HEK293 (cell line): Measurements from ENCODE around the gene FAM3C.

ENCODE experiments used
- CTCF ChIA-PET: fragments of 350-600 bp; formaldehyde crosslinking; extraction: SDS; loops from one replicate; lab custom pipeline; 2021; ENCODE audit warnings: antibody characterized with exemption; lab: Yijun Ruan, JAX
- POLR2A ChIA-PET: fragments of 300-600 bp; formaldehyde crosslinking; extraction: SDS; loops from one replicate; lab custom pipeline; 2020; ENCODE audit warnings: antibody characterized with exemption, inconsistent platforms; lab: Yijun Ruan, JAX
- H3K27ac ChIP-seq: fragments of 200-500 bp; sonication (Bioruptor generic); 2 replicates; pipeline ENCODE4 v1.5.1; 2014; ENCODE audit warnings: low read depth, low read length, control low read depth, inconsistent platforms; ENCODE audit errors: extremely low read depth
- H3K36me3 ChIP-seq, 2 experiments: fragments of 200-500 bp in 1 of 2; sonication (Bioruptor generic) in 1 of 2; 1 replicate in 1 of 2; 2 replicates in 1 of 2; pipeline ENCODE4 v1.5.1; 2014 to 2017; ENCODE audit warnings: inconsistent platforms in 2 of 2, low read length in 2 of 2; ENCODE audit not compliant: control insufficient read depth in 2 of 2, insufficient read depth in 1 of 2
- H3K4me1 ChIP-seq: fragments of 200-500 bp; sonication (Bioruptor generic); 2 replicates; pipeline ENCODE4 v1.5.1; 2014; ENCODE audit warnings: mild to moderate bottlenecking, low read length, inconsistent platforms; ENCODE audit not compliant: control insufficient read depth, insufficient read depth
- H3K4me3 ChIP-seq: 2 replicates; pipeline ENCODE4 v1.5.1; 2011; ENCODE audit warnings: low read depth, mild to moderate bottlenecking, control low read depth, low read length, moderate library complexity
- H3K9me3 ChIP-seq: fragments of 200-500 bp; sonication (Bioruptor generic); 2 replicates; pipeline ENCODE4 v1.5.1; 2014; ENCODE audit warnings: low read depth, low read length, inconsistent platforms; ENCODE audit not compliant: control insufficient read depth, insufficient read depth
- AEBP2 ChIP-seq: fragments of 450-650 bp; formaldehyde crosslinking; IDR thresholded peaks from 2 replicates; pipeline ENCODE4 v1.5.1; 2016; ENCODE audit warnings: missing biosample characterization, missing genetic modification characterization, borderline replicate concordance
- GFI1B ChIP-seq: fragments of 450-650 bp; formaldehyde crosslinking; IDR thresholded peaks from 2 replicates; pipeline ENCODE4 v1.5.1; 2016; ENCODE audit warnings: missing biosample characterization, missing genetic modification characterization
- GLI2 ChIP-seq: fragments of 450-650 bp; formaldehyde crosslinking; IDR thresholded peaks from 2 replicates; pipeline ENCODE4; 2017; ENCODE audit warnings: missing biosample characterization, missing genetic modification characterization, low read depth, borderline replicate concordance
- KLF10 ChIP-seq: fragments of 450-650 bp; IDR thresholded peaks from 2 replicates; pipeline ENCODE4 v1.5.1; 2018; ENCODE audit warnings: missing biosample characterization, mild to moderate bottlenecking, missing genetic modification characterization
- PBX3 ChIP-seq: sonication (generic); formaldehyde crosslinking; IDR thresholded peaks from 2 replicates; pipeline ENCODE4 v1.8.1; 2022; ENCODE audit warnings: mild to moderate bottlenecking, moderate library complexity, missing genetic modification reagents
- SCRT1 ChIP-seq: fragments of 450-650 bp; formaldehyde crosslinking; IDR thresholded peaks from 2 replicates; pipeline ENCODE4 v1.5.1; 2016; ENCODE audit warnings: missing biosample characterization, missing genetic modification characterization, borderline replicate concordance
- SETDB1 ChIP-seq: IDR thresholded peaks from one replicate; pipeline ENCODE4 v1.6.1; 2017; ENCODE audit warnings: mild to moderate bottlenecking, low read length, moderate library complexity, mixed read lengths; ENCODE audit not compliant: insufficient read length
- SP7 ChIP-seq: fragments of 450-650 bp; formaldehyde crosslinking; IDR thresholded peaks from 2 replicates; pipeline ENCODE4 v1.5.1; 2016; ENCODE audit warnings: missing biosample characterization, missing genetic modification characterization
- TCF7L2 ChIP-seq: IDR thresholded peaks from 2 replicates; pipeline ENCODE4 v1.6.1; 2011; ENCODE audit warnings: low read depth, mild to moderate bottlenecking, inconsistent platforms, low read length, moderate library complexity, borderline replicate concordance
- ZBTB6 ChIP-seq: fragments of 450-650 bp; formaldehyde crosslinking; IDR thresholded peaks from 2 replicates; pipeline ENCODE4 v1.5.1; 2017; ENCODE audit warnings: missing biosample characterization, missing genetic modification characterization
- ZFP69B ChIP-seq: fragments of 450-650 bp; formaldehyde crosslinking; IDR thresholded peaks from 2 replicates; pipeline ENCODE4 v1.5.1; 2016; ENCODE audit warnings: missing biosample characterization, missing genetic modification characterization
- ZIC2 ChIP-seq: fragments of 450-650 bp; formaldehyde crosslinking; IDR thresholded peaks from 2 replicates; pipeline ENCODE4 v1.5.1; 2016; ENCODE audit warnings: missing biosample characterization, missing genetic modification characterization
- ZNF121 ChIP-seq: fragments of 450-650 bp; formaldehyde crosslinking; IDR thresholded peaks from 2 replicates; pipeline ENCODE4 v1.5.1; 2016; ENCODE audit warnings: missing biosample characterization, missing genetic modification characterization
- ZNF175 ChIP-seq: fragments of 450-650 bp; formaldehyde crosslinking; IDR thresholded peaks from 2 replicates; pipeline ENCODE4 v1.5.1; 2016; ENCODE audit warnings: missing biosample characterization, missing genetic modification characterization
- ZNF311 ChIP-seq: fragments of 450-650 bp; formaldehyde crosslinking; IDR thresholded peaks from 2 replicates; pipeline ENCODE4 v1.5.1; 2017; ENCODE audit warnings: missing biosample characterization, missing genetic modification characterization, borderline replicate concordance
- ZNF324 ChIP-seq: fragments of 450-650 bp; formaldehyde crosslinking; IDR thresholded peaks from 2 replicates; pipeline ENCODE4 v1.5.1; 2016; ENCODE audit warnings: missing biosample characterization, missing genetic modification characterization
- ZNF571 ChIP-seq: fragments of 450-650 bp; formaldehyde crosslinking; IDR thresholded peaks from 2 replicates; pipeline ENCODE4 v1.5.0; 2017; ENCODE audit warnings: missing biosample characterization, missing genetic modification characterization
- ZNF621 ChIP-seq: fragments of 450-650 bp; formaldehyde crosslinking; IDR thresholded peaks from 2 replicates; pipeline ENCODE4 v1.5.1; 2017; ENCODE audit warnings: missing biosample characterization, missing genetic modification characterization
- ZNF704 ChIP-seq: fragments of 450-650 bp; formaldehyde crosslinking; IDR thresholded peaks from 2 replicates; pipeline ENCODE4 v1.5.1; 2016; ENCODE audit warnings: missing biosample characterization, missing genetic modification characterization
- ZNF791 ChIP-seq: fragments of 450-650 bp; formaldehyde crosslinking; IDR thresholded peaks from 2 replicates; pipeline ENCODE4 v1.5.1; 2016; ENCODE audit warnings: missing biosample characterization, missing genetic modification characterization
- ZSCAN30 ChIP-seq: fragments of 450-650 bp; IDR thresholded peaks from 2 replicates; pipeline ENCODE4 v1.5.1; 2018; ENCODE audit warnings: missing biosample characterization, mild to moderate bottlenecking, missing genetic modification characterization, moderate library complexity

The FAM3C gene

GRCh38 chr7:121352323-121352722, 43.8 kb downstream of the FAM3C start:
- TF ChIP-seq SP7 (no peak), ZNF791 (tag by site-specific recombination) (no peak), ZNF324 (tag by site-specific recombination) (no peak), ZNF621 (tag by site-specific recombination) (no peak), ZIC2 (tag by site-specific recombination) (no peak), GFI1B (tag by site-specific recombination) (no peak), ZNF175 (tag by site-specific recombination) (no peak), ZFP69B (tag by site-specific recombination) (no peak)
- no peaks in the 10 kb centered on the region for H3K4me1 ChIP-seq
- no peaks in the 10 kb centered on the region for H3K9me3 ChIP-seq
- ChIA-PET CTCF (interaction anchor here (0.5 to 1.4 kb wide), 9 partner anchors 9 to 1837 kb away, joined by 3 to 10 read pairs (median 4); no protein-coding TSS in a partner anchor), POLR2A (no interaction called here)
- peaks cover 0 to 33% of the 10 kb centered on the region in 2 experiments; a peak in 2 of 3 replicates for H3K36me3 ChIP-seq
- H3K4me3 ChIP-seq: no peak overlapping the region
- H3K27ac ChIP-seq: no peak overlapping the region

GRCh38 chr7:121351682-121352081, 44.4 kb downstream of the FAM3C start:
- peaks cover 0 to 32% of the 10 kb centered on the region in 2 experiments; a peak in 1 of 3 replicates for H3K36me3 ChIP-seq
- H3K4me1 ChIP-seq: no peaks in the 10 kb centered on the region
- H3K4me3 ChIP-seq: no peak overlapping the region
- POLR2A ChIA-PET: no interaction called here
- TF ChIP-seq PBX3 (no peak), SETDB1 (no peak), TCF7L2 (no peak), SCRT1 (tag by site-specific recombination) (no peak), AEBP2 (tag by site-specific recombination) (no peak), ZNF121 (tag by site-specific recombination) (no peak), GLI2 (no peak), KLF10 (no peak), ZNF311 (no peak), ZSCAN30 (tag by site-specific recombination) (no peak), ZNF571 (tag by site-specific recombination) (no peak), ZNF704 (tag by site-specific recombination) (no peak), ZBTB6 (tag by site-specific recombination) (no peak)
- TF ChIP-seq, all 188 proteins: peak for 0
- CTCF ChIA-PET: interaction anchor here (0.6 to 1.4 kb wide), 8 partner anchors 10 to 1838 kb away, joined by 3 to 10 read pairs (median 4); no protein-coding TSS in a partner anchor
- Histone ChIP-seq H3K9me3 (no peaks in the 10 kb centered on the region), H3K27ac (no peak overlapping the region)
